ENCODE results near the gene ERRFI1.
A peak's percentile ranks its signal among the peaks of the same experiment; 100 is the strongest.

ERRFI1 gene

DNA sequence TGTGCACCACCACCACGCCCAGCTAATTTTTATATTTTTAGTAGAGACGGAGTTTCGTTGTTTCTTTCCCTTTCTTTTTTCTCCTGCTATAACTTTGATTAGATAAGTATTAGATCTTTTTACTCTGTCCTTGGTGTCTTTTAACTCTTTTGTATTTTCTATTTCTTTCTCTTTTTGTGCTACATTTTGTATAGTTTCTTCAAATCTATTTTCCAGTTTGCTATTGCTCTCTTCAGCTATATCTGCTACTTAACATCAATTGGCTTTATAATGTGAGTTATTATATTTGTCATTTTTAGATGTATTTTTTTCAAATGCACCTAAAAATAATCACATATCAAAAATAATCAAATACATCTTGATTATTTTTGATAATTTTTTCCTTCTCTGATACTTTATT, 16.0 kb upstream of the ERRFI1 start:
- DNase-seq: no peak

DNA sequence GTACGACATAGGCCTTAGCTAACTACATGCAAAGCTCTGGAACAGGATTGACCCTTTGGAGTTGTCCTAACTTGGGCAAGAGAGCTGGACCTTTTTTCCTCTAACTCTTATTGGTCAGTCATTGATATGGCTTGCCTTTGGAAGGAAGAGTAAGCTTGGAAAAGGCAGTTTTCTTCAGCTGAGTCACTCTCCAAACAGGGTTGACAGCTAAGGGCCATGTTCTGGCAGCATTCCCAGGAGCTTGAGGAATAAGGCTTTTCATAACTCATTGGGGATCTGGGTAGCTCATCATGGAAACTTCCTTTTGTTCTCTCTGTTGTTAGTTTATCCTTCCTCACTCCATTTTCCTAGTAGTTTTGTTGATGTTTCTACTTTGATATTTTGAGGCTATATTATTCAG, 14.5 kb upstream of the ERRFI1 start:
- DNase-seq: no peak

DNA sequence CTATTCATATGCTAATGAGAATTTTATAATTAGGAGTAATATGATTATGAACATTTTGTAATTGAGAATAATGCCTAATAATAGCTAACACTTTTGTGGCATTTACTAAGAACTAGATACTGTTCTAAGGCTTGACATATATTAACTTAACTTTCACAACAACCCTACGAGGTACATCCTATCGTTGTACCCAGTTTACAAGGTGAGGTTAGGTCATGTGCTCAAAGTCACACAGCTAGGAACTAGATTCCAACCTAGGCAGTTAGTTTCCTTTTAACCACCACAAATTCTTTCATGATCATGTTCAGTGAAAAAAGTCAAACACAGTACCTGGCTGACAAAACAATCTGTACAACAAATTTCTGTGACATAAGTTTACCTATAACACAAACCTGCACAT, 13.0 kb upstream of the ERRFI1 start:
- DNase-seq: no peak

DNA sequence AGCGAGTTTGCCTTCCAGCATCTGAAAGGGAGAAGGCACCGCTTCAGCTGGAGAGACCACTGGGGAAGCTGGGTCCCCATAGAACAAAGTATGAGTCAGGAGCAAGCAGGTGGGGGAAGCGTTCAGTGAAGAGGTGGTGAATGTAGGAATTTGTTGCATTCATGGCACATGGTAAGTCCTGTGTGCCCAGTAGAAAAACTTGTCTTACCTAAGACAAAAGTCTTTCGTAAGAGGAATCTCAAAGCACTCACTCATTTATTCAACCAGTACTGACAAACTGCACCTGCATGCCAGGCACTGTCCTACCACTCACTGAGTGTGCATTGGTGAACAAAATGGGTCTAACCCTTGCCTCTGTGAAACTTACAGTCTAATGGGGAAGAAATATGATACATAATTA, 9.2 kb upstream of the ERRFI1 start:
- DNase-seq: no peak

DNA sequence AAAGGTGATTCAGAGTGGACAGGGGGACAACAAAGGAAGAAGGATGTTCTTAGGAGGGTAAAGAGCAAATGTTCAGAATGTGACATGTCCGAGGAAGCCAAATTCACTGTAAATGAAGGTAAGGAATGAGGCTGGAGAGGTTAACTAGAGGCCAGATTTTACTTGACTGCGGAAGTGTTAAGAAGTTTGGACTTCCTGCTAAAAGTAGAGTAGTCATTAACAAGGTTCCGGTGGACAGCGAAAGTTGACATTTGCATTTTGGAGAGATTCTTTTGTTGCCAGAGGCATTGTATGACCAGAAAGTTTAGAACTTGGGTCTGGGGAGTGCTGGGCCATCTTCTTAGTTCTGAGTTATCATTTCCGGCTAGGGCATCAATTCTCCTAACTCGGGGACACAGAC, 7.2 kb upstream of the ERRFI1 start:
- DNase-seq: no peak

DNA sequence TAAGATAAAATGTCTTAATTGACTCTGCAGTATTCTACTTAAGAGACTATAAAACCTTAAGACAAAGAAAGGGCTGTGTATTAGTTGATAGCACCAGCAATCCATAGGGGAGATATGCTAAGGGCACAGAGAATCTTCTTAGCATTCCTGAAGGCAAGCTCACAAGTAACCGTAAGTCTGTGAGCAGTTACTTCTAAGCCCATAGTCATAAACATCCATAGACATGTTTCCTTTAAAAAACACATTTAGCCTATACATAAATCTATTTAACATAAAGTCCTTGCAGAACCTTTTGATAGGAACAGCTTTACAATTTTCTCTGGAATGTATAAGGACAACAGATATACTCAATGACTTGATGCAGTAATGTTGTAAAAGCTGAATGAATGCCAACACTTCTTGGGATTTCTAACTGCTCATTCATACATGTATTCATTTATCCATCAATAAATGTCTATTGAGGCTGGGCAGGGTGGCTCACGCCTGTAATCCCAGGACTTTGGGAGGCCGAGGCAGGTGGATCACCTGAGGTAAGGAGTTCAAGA, 6.3 kb upstream of the ERRFI1 start:
- no peak for DNase-seq

DNA sequence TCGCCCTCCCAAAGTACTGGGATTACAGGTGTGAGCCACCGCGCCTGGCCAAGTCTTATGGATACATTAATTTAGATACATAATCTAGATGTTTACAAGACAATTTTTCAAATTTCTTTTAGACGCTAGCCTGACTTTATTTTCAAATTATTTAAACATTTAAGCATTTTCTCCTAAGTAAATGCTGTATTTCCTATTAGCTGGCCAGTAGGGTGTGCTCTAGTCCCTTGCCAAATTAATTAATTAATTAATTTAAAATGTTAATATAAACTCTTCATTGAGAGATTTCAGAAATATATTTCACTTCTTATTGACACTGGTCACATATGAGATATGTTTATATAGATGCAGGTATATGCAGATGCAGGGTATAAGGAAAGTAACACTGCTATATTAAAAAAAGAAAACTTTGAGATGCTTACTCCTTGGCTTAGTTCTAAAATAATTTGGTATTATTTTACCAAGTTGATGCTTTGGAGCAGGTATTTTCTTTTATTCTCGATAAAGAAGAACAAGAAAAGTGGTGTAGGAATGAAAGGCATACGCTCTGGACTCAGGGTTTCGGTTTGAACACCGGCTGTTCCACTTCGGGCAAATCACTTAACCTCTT, 5.2 kb upstream of the ERRFI1 start:
- DNase-seq: no peak

DNA sequence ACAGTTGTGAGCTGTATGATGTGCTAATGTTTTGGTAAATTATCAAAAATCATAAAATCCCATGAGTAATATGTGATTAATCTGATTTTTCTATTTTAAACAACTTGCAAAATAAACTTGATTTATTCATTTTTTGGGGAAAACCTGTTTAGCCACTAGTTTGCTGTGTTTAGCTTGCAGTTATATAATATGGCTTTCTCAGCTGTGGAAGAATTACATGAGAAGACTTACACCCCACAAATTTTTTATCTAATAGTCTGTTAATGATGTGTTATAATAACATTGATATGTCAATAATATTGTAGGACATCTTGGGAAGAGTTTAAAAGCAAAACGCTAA, 2.4 kb upstream of the ERRFI1 start:
- DNase-seq: no peak

DNA sequence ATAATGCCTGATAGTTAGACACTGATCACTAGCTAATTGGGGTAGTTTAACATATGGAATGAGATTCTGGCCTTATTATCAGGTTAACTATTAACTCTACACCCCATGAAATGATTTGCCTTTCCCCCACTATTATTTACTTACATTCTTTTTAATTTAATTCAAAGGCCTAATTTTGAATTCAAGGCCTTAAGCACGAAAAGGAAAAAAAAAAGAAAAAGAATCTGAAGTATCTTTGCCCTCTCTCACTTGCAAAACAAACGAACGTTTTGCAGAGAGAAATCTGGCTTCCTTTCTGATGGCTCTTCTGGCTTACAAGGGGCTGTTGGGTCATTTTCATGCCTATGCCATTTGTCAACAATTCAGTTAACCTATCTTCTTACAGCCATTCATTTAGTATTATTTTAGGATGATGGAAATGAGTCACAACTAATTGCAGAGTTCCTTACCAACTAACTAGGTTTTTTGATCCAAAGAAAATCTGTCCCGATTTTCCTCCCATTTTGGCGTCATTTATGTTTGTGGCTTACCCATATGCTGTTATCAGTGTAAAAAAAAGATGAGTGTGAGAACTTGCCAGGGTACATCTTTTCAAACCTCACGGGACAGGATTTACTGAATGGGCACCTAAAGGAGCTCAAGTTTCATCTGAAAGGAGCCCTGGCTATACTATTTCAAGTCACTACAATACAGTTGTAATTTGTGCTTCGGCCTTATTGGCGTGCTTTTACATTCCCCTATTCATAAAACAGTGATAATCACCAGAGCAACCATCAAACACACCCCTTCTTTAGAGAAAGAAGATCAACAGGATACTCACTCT, 1.9 kb upstream of the ERRFI1 start:
- DNase-seq: no peak

DNA sequence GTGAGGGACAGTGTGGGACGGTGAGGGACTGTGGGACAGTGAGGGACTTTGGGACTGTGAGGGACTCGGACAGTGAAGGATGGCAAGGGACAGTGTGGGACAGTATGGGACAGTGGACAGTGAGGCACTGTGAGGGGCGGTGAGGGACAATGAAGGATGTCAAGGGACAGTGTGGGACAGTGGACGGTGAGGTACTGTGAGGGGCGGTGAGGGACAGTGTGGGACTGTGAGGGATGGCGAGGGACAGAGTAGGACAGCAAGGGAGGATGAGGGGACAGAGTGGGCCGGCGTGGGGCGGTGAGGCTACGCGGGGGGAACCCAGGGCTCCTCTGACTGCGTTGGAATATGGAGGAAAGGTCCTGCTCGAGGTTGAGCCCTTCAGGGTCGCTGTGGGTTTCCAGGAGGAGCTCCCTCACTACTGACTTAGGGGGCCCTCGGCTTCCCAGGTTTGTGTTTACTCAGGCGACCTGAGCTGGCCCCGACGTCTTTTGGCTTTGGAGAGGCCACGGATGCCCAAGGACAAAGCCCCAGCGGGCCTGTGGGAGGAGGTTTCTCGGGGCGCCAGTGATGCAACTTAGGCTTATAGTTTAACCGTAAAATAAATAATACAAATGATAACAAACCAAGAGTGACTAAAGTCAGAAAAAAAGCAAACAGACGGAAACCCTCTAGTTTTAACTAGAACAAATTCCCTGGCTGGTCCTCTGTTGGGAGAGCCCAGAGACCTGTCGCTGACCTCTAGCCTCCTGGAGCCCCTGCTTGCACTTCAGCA, 1.1 kb upstream of the ERRFI1 start:
- DNase-seq: no peak

DNA sequence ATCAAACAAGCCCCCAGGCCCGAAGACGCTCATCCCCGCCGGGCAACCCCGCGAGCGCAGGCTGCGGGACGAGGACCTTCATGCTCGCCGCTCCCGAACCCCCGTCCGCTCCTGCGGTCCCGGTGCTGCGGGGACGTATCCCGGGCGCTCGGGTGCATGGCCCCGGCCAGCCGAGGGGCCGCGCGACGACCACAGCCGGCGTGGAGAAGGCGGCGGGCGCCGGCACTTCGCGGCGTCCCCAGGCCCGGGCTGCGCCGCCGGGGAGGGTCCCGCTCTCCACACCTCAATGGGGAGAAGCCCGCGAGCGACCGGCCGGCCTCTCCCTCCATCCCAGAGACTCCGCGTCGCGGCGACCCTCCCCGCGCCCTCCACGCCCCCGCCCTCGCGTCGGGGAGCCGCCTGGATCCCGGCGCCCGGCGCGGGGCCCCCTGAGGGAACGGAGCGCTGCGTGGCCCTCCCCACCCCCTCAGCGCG, 401 bp downstream of the ERRFI1 start:
- no peak for DNase-seq

DNA sequence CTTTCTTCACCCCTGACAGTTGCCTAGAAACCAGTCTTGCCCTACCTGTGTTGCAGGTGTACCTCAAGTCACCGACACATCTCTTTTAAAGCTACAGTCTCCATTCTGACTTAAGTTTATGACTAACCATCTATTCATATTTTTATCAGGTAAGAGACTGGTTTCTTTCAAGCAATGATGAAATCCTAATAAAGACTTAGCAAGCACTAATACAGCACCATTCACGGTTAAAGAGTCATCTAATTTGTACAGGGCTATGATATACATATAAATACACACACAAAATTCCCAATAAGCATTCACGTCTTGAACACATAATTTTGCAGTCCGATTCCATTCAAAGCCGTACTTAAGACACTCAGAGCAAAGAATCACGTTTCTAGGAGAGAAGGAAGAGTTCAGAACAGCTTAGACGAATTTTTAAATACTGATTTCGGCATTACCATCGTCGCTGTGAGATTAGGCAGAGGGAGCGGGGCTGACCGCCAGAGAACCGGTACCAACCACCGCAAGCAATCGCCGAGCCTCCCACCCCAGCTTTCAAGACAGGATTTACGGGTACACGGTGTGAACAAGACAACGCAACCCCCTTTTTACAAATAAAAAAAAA, 943 bp downstream of the ERRFI1 start:
- DNase-seq: no peak

DNA sequence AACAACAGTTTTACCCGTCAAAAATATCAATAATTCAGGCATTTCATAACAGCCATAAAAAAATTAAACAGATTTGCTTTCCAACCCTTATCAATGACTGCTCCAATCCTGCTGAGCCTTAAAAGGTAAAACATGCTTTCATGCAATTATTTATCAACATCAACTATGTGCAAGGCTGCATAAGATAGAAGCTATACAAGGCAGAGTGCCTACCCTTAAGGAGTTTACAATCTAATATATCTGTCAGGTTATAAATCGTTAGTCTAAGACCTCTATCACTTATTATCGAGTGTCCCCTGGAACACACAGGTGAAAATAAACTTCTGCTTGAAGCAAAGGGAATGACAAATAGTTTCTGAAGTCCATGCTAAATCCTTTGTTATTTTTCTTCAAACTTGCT, 1.8 kb downstream of the ERRFI1 start:
- no peak for DNase-seq

DNA sequence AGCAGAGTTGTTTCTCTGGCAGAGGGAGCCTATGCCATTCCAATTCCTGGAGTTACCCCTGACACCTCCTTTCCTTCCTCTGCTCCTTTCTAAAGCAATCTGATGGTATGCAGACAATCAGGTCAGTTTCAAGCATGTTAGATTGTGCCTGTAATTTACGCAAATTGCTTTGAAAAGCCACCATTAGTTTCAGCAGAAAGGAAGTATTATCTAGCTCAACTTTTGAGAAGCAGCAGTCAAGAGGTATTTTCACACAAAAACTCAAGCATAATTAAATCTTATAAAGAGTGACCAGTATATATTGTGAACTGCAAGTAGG, 2.2 kb downstream of the ERRFI1 start:
- no peak for DNase-seq

DNA sequence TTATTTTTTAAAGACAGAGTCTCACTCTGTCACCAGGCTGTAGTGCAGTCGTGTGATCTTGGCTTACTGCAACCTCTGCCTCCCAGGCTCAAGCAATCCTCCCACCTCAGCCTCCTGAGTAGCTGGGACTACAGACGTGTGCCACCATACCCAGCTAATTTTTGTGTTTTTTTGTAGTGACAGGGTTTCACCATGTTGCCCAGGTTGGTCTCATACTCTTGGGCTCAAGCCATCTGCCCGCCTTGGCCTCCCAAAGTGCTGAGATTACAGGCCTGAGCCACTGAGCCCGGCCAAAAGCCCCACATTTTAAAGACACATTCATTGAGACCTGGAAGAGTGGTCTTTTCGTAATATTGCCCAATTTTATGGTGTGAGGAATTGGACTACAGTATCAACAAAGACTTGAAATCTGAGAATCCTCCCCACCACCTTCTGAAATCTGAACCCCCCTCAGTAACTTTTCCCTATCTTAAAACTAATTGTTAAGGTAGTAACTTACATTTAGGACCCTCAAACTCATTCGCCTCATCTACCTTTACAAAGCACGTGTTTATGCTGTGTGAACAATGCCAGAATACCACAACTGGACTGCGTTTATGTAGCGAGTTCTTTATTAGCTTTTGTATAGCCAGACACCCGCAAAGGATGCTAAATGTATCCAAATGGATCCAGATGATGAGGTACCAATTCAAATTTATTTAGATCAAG, 2.7 kb downstream of the ERRFI1 start:
- no peak for DNase-seq

DNA sequence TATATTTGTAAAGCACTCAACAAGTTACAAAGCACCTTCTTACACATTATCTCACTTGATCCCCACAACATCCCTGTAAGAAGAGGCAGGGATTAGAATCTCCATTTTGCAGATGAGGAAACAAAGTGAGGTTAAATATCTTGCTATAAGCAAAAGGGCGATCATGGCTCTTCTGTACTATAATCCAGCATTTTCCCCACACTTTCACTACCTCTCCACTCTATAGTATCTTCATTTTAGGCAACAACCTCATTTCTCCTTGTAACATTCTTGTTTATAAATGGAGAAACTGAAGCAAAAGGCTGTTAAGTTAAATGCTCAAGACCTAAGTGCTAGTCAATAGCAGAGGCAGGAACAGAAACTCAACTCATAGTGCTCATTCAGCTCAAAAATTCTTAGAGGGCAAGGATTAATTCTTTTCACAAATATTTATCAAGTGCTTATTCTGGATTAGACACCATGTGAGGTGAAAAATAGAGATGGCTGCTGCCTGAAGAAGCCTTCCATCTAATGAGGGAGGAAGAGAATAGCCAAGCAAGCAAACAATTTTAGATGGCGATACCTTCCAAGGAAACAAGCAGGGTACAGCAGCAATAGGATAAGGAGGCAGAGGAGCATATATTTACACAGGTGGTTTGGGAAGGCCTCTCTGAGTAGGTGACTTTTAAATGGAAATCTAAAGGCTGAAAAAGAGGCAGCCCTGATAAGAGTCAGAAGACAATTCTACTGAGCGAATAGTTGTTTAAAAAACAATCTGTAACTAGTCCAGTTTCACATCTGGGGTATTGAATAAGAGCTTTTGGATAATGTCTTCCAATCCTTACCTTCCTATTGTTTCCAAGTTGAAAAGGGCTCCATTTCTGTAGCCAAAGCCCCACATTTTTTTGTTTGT, 3.5 kb downstream of the ERRFI1 start:
- DNase-seq: no peak

DNA sequence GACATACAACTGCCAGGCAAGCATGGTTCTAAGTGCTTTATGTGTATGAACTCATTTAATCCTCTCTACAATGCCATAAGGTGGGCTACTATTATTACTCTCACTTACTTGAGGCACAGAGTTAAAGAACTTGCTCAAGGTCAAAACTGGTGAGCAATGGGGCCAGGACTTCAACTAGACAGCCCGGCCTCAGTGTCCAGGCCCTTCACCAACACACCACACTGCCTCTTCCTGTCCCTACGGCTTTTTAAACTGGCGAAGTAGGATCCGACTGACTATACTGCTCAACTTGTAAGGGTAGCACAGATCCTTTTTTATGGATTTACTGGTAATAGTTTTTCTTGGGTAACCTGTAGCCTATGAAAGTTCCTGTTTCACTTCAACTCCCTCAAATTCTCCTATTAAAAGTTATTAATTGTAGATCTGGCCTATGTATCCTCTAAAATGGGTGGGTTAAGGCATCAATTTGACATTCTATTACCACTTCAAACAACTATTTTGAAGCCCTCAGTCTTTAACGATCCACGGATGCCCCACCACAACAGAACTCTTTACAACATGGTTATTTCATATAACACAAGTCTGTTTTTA, 4.3 kb downstream of the ERRFI1 start:
- no peak for DNase-seq

DNA sequence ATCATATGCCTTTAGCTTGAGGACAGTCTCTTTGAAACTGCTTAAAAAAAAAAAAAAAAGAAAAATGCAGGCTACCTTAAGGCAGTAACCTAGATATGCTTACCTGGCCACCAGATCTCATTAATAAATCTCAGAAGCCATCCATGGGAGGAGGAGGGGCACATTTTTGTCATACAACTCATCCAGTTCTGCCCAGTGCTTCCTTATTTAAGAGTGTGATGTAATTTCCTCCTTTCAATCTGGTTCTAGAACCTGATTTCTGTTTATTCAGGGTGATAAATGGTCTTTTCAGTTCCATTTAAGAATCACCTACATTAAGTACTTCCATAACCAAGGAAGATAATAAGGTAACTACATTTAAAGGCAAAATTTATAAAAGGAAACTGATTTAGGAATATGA, 6.1 kb downstream of the ERRFI1 start:
- peak; percentile 69 for DNase-seq

DNA sequence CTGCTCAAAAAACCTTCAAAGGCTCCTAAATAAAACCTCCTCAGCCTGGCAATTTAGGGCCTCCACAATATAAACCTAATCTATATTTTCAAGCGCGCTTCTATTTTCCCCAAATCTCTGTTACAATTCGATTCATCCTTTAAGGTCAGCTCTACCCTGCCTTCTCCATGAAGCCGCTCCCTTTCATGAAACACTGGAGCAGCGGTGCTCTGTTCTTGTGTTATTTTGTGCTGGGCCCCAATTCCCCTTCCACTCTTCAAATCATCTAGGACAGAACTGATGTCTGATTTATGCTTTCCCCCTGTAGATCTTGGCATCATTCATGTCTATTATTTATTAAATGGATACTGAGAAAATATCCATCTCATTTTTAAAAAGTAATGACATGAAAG, 6.9 kb downstream of the ERRFI1 start:
- no peak for DNase-seq

DNA sequence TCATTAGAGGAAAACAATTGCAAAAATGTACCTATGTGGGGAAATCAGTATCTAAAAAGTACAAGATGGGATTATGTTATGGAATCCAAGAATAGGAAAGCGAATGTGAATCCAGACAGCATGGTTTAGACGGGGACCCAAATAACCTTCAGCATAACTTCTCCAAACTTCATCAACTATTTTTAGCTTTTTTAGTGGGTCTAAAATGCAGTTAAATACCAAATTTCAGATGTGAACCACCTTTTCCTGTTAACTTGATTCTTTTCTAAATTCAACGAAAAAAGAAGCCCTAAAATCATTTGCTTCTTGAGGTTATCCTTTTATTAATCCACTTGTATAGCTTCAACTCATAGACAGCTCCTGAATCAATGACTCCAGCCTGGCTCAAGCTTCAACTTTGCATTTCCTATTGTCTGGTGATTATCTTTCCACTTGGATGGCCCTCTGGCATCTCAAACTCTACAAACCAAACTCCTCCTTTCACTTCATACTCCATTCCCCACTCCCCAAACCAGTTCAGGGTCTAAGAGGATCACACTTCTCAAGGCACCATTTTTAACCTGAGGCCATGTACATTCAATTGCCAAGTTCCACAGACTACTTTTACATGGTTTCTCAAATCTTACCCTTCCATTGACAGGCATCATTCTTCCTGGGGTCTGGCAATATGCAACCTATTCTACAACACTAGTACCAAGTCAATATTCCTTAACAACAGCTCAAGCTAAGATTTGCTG, 7.4 kb downstream of the ERRFI1 start:
- peak; percentile 66 for DNase-seq

Measured in islet precursor cell (in vitro differentiated cells).